ENCODE measurements around the gene OR10K1.

Gene OR10K1

GRCh38 chr1:158434741-158435140 is 26.9 kb upstream of the OR10K1 start:
- no peak overlapping the region for H3K4me3 ChIP-seq (ENCODE audit: low read length)
- no peak for TF ChIP-seq CTCF (conservative IDR thresholded peaks at IDR 0.05; ENCODE audit: low read length)
- DNase-seq (ENCODE audit: low read depth), result no peak

GRCh38 chr1:158445376-158445775 is 16.3 kb upstream of the OR10K1 start:
- no peak overlapping the region for H3K4me3 ChIP-seq (ENCODE audit: low read length)
- DNase-seq (ENCODE audit: low read depth), result no peak
- TF ChIP-seq CTCF (conservative IDR thresholded peaks at IDR 0.05; ENCODE audit: low read length), result no peak

GRCh38 chr1:158454537-158454936 is 7.1 kb upstream of the OR10K1 start:
- no peak for DNase-seq (ENCODE audit: low read depth)
- no peak for TF ChIP-seq CTCF (conservative IDR thresholded peaks at IDR 0.05; ENCODE audit: low read length)
- no peak overlapping the region for H3K4me3 ChIP-seq (ENCODE audit: low read length)

- no peak overlapping the region for H3K4me3 ChIP-seq (ENCODE audit: low read length)
- DNase-seq (ENCODE audit: low read depth), result no peak
- TF ChIP-seq CTCF (conservative IDR thresholded peaks at IDR 0.05; ENCODE audit: low read length), result no peak
These were observed 4.4 kb upstream of the OR10K1 start for GRCh38 chr1:158457246-158457645.

GRCh38 chr1:158458263-158458662 is 3.4 kb upstream of the OR10K1 start:
- H3K4me3 ChIP-seq (ENCODE audit: low read length), result no peak overlapping the region
- peak; percentile 2 for DNase-seq (ENCODE audit: low read depth)
- TF ChIP-seq CTCF (conservative IDR thresholded peaks at IDR 0.05; ENCODE audit: low read length), result no peak

GRCh38 chr1:158471920-158472319 is 10.3 kb downstream of the OR10K1 start, which contains the start of gene OR10R2:
OR10R2 (plus strand) TSS chr1:158472220; CDS start chr1:158472326, 106 bp downstream.
- TF ChIP-seq CTCF (conservative IDR thresholded peaks at IDR 0.05; ENCODE audit: low read length), result no peak
- H3K4me3 ChIP-seq (ENCODE audit: low read length), result no peak within 1 kb of the TSS
- DNase-seq (ENCODE audit: low read depth), result no peak

GRCh38 chr1:158485455-158485854 is 23.8 kb downstream of the OR10K1 start:
- no peak for DNase-seq (ENCODE audit: low read depth)
- TF ChIP-seq CTCF (conservative IDR thresholded peaks at IDR 0.05; ENCODE audit: low read length), result no peak
- no peak overlapping the region for H3K4me3 ChIP-seq (ENCODE audit: low read length)
